CD4-positive, alpha-beta T cell treated with Interferon gamma for 1 hour (primary cell): ENCODE results near the gene ING5.
A peak's percentile ranks its signal among the peaks of the same experiment; 100 is the strongest.
"Not testable (repeated sequence)": the region's sequence is repeated elsewhere in the genome, so short reads cannot be mapped to it uniquely, and the experiment has no call there.

Experiments
- DNase-seq: peaks from one replicate; pipeline ENCODE4 v3.0.0-alpha.2; 2020

Gene ING5

DNA sequence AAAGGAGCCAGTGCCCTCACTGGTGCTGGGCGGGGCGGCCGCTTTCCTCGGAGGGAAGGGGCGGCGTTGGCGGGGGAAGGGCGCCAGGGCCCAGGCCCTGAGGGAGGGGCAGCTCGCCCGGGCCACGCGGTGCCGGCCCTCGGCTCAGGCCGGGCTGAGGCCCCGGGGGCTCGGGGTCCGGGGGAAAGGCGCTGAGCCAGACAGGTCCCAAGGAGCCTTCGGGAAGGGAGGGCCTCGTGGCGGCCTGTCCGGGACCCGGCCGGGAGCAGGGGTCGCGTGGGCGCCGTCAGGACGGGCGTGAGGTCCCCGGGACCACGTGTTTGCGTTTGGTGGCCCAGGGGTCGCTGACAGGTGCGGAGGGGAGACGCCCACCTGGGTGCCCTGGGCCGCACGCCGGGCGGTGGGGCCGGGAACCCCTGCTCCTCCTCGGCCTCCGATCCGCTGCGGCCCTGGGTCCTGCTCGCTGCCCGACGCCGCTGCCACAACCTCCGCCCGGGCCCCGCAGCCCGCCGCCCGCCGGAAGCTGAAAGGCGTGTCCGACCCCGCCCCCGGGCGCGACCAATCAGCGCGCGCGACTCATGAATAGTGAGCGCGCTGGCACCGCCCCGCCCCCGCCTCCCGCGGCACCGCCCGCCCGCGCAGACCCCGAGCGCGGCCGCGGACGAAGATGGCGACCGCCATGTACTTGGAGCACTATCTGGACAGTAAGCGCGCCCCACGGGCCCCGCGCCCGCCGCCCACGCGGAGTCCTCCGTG lies at the start of gene ING5:
TSS of gene ING5 (plus strand) at position 641 of the 756 bp plus-strand sequence. CDS start at position 668, 27 bp downstream.
- peak; percentile 93 for DNase-seq

DNA sequence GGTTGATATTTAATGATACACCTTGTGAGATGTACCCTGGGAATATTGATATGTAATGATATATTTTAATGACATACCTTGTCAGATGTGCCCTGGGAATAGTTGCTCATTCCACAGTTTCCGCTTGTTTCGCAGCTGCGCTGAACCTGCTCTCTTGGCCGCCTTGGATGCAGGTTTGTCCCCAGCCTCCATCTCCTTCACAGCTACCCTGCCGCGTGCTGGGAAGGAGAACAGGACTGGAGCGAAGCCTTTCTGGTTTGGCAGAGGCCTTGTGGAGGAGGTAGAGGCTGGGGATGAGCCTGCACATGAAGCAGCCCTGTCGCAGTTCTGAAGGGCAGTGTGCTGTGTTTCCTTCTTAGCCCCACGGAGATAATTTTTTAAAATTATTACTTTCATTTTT lies 49.7 kb upstream of the ING5 start:
- DNase-seq: no peak

DNA sequence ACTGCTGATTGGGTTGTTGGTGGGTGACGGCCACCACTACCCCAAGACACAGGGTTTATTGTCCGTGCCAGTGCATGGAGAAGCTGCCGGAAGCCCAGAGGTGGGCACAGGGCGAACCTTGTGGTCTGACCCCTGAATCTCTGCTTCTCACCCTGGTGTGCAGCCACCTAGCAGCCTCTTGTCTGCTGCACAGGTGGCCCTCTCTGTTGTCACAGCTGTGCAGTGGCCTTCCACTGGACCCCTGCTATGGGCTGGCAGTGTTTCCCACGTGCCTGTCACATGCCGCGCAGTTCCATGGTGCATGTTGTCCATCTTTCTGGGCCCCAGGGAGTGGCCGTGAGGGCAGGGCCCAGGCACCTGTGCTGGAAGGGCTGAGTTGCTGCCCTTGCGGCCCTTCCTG lies 49.1 kb upstream of the ING5 start:
- DNase-seq: no peak

DNA sequence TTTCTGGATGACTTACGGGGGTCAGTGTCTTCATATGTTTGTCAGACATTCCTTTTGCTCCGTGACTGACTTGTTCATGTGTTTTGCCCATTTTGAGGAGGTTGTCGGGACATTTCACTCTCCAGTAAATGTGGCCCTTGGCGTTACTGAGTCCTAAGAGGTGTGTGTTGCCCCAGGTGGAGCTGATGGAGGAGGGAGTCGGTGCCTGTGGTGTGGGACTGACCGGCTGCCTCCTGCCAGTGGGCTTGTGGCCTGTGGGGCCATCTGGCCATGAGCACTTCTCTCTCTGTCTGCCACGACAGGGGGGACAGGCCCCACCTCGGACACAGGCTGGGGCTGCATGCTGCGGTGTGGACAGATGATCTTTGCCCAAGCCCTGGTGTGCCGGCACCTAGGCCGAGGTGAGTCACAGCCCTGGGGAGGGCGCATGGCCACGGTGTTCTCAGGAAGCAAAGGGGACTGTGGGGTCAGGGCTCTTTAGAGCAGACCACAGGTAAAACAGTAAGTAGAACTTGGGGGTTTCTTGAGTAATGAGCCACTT lies 48.6 kb upstream of the ING5 start:
- no peak for DNase-seq

DNA sequence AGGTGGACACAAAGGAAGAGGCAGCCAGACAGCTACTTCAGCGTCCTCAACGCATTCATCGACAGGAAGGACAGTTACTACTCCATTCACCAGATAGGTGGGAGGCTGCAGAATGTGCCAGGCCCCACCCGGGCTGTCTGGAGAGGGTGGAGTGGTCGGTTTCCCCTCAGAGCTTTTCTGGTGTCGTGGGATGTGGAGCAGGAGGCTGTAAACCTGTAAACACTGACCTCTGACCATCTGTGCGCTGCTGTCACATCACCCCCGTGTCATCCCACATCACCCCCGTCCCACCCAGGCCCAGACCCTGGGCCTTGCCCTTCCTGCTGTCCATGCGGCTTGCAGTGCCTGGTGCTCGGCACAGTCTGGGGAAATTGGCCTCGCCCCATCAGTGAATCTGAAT lies 47.3 kb upstream of the ING5 start:
- DNase-seq: no peak

DNA sequence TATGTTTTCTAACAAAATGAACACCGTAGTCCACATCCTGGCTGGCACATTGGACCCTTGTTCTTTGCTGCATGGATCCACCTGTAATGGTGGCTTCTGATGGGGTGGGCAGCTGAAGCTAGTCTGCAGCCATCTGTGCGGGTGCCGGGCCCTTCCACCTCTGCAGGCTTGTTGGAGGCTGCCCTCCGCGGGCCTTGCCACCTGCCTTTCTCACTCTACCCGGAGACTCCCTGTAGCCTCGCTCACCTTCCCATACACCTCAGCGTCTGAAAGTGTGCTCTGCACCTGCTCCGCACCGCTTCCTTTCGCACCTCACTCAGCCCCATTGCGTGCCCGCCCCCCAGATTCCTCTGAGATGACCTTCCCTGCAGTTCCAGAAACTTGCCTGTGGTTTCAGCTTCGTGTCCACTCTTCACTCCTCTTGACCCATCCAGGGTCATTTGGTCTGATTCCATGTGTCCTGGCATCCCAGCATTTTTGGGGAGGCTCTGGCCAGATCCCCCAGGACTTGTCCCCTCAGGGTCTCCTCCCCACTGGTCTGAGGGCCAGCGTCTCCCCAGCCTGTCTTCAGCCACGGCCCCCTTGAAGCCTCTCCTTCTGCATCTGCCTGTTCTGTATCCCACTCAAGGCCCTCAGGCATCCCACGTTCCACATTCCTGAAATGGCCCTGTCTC lies 46.2 kb upstream of the ING5 start:
- DNase-seq: no peak

DNA sequence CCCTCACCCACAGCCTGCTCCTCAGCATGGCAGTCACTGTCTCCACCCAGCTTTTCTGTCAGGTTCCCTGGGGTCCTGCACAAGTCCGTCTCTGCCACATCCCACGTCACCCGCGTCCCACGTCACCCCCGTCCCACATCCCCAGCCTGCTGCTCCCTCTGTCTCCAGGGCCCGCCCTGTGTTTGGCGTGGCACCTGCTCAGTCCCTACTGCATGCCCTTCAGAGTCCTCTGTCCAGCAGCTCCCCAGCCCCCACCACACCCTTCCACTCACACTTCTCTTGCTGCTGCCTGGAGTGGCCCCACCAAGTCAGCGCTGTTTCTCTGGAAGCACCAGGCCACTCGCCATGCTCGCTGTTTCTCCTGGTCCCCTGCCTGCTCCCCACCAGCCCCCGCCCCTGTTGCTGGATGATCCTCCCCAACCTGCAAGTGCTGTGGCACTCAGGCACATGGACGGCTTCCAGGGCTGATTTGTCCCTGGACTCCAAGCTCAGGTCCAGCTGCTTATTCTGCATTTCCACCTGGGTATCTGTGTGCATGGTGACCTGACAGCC lies 45.6 kb upstream of the ING5 start:
- DNase-seq: no peak

DNA sequence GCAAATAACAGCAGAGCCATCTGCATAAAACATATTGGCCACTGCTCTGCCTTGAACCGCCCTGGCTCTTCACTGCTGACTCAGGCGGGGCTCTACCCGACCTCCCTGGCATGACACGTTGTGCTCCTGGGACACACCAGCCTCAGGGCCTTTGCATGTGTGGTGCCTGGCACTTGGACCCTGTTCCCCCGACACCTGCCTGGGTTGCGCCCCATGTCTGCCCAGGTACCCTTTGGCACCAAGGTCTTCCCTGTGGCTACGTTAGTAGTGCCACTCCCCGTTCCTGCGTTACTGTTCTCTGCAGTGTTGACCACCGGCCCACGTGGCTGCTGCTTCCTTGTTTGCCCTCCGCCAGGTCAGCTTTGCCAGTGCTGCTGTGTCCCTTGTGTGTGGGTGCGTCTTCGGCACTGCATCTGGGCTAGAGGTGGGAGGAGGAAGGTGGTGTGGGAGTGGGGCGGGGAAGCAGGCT lies 44.0 kb upstream of the ING5 start:
- no peak for DNase-seq

DNA sequence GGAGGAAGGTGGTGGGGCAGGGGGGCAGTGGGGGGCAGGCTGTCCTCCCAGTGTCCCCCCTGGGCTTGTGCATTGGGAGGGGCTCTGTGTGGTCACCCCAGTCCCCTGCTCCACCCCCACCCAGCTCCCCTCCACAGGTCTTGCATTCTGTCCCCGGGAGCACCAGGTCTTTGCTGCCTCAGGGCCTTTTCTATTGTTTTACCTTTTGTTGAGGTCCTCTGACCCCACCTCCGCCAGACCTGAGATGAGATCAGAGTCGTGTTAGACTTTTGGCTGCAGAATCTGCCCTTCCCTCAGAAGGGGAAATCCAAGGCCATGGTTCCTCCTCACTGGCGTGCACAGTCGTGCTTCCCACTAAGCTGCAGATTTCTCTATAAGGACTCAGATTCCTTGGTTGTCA lies 43.5 kb upstream of the ING5 start:
- DNase-seq: no peak

DNA sequence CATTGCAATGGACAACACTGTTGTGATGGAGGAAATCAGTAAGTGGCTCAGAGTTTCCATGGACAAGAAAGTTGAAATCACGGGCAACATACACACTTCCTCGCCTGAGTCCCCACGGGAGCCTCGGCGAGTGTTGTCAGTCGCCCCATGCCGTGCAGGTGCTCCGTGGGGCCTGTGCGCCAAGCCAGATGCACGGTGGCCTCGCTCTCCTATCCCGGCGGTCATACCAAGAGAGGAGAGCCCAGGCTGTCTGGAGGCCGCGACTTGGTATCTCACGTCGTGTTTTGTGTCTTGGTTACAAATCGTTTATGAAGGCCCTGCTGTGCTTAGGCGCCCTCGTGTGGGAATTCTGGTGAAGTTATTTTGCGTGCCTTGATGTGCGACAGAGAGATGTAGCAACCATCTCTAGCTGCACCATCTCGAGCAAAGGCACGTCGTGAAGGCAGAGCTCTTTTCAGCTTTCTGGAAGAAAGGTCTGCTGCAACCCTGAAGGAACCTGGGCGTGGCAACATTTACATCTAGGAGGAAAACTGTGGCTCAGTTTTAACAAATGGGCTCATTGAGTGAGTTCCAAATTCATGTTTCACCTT lies 42.6 kb upstream of the ING5 start:
- no peak for DNase-seq

DNA sequence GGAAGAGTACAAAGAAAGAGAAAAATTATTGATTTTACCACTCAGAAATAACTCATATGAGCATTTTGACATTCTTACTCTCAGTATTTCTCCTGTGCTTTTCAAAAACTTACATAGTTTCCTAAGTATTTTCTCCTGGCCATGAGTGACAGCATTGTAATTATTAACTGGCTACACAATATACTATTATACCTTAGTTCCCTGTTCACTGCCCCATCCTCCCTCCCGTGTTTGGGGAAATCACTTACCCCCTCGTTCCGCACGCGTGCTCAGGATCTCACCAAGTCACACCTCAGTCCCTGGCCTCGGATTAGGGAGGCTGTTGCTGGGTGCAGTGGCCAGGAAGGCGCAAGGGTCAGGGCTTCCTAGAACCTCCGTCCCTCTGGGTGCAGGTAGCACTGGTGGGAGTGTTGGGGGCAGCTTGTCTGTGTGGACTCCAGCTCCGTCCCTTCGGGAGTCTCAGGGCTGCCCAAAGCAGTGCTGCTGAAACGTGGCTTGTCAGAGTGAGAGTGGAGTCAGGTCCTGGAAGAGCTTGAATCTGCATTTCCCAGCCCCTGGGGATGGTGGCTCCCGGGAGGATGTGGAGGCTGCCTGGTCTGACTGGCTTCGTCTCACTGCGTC lies 41.1 kb upstream of the ING5 start:
- no peak for DNase-seq

DNA sequence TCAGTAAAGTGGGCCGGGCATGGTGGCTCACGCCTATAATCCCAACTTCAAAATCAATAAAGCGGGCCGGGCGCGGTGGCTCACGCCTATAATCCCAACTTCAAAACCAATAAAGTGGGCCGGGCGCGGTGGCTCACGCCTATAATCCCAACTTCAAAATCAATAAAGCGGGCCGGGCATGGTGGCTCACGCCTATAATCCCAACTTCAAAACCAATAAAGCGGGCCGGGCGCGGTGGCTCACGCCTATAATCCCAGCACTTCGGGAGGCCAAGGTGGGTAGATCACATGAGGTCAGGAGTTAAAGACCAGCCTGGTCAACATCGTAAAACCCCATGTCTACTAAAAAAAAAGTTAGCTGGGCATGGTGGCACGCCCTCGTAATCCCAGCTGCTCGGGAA lies 39.1 kb upstream of the ING5 start:
- DNase-seq: not testable (repeated sequence)

DNA sequence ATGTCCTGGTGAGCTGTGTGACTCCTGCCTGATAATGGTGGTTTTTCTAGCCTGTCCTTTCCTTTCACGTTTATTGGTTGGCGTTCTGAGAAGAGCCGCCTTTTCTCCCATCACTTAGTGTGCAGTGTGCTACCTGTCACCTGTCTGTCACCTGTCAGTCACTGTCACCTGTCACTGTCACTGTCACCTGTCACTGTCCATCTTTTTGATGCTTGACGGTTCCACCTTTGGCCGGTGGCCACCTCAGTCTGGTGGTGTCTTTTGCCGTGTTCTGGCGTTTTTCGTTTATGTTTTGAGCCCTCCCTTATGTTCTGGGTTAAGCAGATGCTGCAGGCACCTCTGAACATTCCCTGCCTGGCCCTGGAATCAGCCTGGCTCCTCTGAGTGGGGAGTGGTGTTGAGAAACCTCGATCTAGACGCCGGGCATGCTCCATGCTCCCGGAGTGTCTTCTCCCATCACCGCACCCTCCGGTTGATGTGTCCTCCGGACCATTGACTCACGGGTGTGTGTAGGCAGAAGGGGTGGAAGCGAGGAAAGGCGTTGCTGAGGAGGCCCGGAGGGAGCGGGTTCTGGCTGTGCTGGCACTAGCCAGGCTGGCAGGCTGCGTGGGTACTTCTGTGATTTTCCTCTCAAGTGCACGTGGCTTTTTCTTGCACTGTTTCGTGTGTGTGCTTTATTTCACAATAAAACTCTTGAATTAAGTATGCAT lies 36.0 kb upstream of the ING5 start:
- DNase-seq: no peak

DNA sequence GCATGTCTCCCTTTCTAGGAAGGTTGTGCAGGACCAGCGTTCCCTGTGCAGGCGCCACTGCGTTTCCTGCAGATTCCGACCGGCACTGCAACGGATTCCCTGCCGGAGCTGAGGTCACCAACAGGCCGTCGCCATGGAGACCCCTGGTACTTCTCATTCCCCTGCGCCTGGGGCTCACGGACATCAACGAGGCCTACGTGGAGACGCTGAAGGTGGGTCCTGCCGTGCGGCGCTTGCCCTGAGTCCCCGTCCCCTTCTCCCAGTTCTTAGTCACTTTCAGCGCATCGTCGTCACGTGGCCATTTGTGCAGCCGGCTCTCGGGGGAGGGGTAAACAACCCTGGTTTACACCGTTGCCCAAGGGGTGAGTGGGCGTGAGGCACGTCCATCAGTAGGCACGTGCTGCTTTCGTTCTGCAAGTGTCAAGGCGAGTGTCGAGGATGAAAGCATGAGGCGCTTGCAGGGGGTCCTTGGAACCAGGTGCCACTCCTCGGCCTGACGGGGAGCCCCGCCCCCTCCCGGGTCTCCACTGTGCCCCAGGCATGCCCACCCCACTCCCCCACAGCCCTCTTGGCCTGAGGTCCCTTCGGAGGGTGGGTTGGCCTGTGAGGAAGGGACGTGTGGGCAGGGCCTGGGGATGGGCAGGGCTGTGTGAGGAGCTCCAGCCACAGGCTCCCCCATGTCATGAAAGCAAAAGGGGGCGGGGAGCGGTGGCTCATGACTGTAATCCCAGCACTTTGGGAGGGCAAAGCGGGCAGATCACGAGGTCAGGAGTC lies 35.0 kb upstream of the ING5 start:
- DNase-seq: no peak

DNA sequence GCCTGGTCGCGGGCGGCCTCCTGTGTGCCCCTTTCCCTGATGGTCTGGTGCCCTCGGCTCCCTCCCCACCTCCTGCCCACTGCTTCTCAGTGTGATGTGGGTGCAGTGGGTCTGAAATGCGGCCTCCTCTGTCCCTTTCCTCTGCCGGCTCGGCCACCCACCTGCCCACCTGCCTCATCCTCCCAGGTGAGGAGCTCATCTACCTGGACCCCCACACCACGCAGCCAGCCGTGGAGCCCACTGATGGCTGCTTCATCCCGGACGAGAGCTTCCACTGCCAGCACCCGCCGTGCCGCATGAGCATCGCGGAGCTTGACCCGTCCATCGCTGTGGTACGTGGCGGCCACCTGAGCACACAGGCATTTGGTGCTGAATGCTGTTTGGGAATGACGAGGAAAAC lies 33.5 kb upstream of the ING5 start:
- no peak for DNase-seq

DNA sequence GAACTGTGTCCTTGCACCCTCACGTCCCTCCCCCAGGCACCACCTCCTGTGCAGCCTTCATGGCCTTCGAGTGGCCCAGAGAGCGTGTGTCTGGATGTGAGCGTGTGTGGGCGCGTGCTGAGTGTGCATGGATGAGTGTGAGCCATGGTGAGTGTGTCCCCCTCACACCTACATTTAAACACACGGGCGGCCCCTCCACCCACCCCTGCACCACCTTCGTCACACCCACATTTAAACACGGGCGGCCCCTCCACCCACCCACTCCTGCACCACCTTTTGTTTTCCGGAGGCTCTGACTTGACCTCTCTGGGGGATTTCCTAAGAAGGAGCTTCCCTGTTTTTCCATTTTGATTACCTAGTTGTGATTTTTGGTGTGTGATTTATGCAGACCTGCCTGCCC lies 33.0 kb upstream of the ING5 start:
- DNase-seq: no peak

DNA sequence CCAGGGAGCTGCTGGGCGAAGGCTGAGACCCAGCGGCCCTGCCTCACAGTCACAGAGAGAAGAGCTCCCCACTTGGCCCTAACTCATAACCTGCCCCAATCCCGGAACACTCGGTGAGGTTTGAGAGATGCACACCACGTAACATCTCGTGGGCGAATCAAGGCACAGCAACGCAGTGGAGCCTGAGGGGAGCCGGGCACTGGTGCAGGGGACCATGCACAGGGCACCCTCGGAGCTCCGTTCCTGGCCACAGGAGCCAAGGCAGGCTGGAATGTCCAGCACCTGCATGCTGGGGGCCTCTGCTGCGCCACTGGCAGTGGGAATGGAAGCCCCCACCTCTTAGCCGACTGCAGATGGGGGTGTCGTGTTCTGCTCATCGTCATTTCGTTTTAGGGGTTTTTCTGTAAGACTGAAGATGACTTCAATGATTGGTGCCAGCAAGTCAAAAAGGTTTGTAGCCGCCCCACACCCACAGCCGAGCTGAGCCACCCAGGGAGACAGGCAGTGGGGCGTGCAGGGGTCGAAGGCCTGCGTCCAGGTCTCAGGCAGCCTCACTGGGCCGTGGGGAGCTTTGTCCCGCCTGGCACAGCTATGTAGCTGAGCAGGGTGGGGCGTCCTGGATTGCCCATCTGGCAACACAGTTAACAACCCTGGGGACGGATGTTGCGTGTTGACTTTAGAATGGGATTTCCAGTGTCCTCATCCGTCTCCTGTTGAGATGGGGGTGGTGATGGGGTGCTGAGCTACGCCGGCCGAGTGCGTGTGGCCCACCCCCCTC lies 31.3 kb upstream of the ING5 start:
- DNase-seq: no peak

DNA sequence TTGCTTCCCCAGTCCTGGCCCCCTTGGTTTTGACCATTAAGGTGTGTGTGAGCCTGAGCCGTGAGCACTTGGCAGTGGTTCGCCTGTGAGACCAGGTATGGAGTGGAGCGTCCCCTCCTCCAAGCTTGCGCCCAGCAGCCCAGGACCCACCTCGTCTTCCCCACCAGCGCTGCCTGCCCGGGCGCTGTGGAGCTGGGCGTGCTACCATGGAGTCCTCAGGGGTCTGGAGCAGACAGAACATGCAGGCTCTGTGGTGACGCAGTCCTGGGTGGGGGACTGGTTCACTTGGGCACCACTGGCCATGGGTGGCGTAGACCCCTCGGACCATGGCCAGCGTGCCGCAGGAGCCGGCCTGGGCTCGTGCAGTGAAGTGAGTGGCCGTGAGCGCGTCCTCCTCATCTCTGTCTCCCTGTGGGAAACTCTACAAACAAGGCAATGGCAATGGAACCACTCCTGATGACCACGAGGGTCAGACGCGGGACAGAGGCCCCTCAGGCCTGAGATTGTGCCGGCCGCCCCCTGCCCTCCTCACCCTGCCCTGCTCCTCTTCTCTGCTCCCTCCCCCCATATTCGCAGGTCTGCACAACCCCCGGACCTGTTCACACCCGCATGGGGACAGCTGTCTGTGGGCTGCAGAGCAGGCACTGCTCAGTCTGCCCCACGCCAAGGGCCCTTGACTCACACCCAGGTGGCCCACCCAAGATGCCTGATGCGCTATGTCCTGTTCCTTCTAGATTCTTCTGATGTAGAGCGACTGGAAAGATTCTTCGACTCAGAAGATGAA lies 30.2 kb upstream of the ING5 start:
- no peak for DNase-seq

DNA sequence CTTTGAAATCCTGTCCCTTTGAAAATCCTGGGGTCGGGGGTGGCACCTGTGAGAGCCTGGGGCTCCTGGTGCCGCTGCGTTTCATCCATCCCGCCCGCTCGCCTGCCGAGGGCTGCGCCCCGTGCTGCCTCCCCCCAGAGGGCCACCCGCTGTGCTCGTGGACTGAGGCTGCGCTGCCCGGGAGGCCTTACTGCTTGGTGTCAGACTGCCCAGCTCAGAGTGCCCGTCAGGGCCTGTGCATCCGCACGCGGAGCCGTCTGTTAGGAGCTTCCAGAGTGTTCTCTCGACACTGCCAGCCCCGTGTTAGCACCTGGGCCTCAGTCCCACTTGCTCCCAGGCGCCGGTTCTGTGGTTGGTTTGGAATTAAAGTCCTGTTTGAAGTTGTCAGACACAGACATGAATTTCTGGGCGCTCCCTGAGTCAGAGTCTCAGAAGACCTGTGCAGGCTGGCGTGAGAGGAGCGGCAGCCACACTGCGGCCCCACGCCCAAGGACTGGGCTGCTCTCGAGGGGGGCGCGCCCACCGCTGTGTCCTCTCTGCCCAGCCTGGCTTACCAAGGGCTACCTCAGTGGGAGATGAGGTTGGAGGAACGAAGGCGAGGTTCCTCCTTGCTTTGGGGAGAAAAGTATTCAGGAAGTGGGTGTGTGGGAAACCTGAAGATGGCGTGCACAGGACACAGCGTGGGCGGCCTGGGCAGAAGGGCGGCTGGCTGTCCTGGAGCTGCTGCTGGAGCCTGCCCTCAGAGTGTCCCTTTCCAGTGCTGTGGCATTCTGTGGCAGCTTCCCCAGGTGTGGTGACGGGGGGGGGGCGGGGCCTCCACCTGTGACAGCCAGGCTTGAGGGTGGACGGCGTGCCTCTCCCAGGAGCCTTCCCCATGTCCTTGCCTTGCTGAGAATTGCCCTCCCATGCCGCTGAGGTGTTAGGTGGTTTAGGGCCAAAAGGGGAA lies 29.3 kb upstream of the ING5 start:
- DNase-seq: no peak
